Measurements from ENCODE around the gene PTX4.
"Not testable (repeated sequence)": the region's sequence is repeated elsewhere in the genome, so short reads cannot be mapped to it uniquely, and the experiment has no call there.

PTX4 gene

GRCh38 chr16:1470481-1471251 is 18.1 kb downstream of the PTX4 start:
- H3K27ac ChIP-seq (ENCODE audit: low read length), result no peak overlapping the region
- no peak overlapping the region for H3K4me3 ChIP-seq (ENCODE audit: low read depth in 1 of 2, low read length in 2 of 2)
- H3K79me2 ChIP-seq (ENCODE audit: insufficient read depth, low read length), result peaks cover 96% of the 10 kb centered on the region
- ATAC-seq (ENCODE audit: insufficient read depth, low read depth) (no peak), DNase-seq (no peak)
- no peaks in the 10 kb centered on the region for H3K27me3 ChIP-seq (ENCODE audit: insufficient read depth, low read length, poor library complexity)
- H4K20me1 ChIP-seq (ENCODE audit: insufficient read depth, low read length), result peaks cover 51% of the 10 kb centered on the region
- H3K4me1 ChIP-seq (ENCODE audit: insufficient read depth, low read length), result peaks cover 32% of the 10 kb centered on the region
- no peaks in the 10 kb centered on the region for H3K9me3 ChIP-seq (ENCODE audit: insufficient read depth, low read length, severe bottlenecking)
- no peak overlapping the region for H2AFZ ChIP-seq (ENCODE audit: low read depth, low read length)
- no peak overlapping the region for H3K4me2 ChIP-seq (ENCODE audit: insufficient read depth, low read length)
- TF ChIP-seq CTCF (IDR thresholded peaks at IDR 0.05; ENCODE audit: borderline replicate concordance, extremely low read depth, low read length, poor library complexity, severe bottlenecking), result no peak
- TF ChIP-seq EZH2 (IDR thresholded peaks at IDR 0.05; ENCODE audit: borderline replicate concordance, low read depth, low read length, severe bottlenecking), result no peak
- H3K9ac ChIP-seq (ENCODE audit: low read depth, low read length), result no peak overlapping the region
- peaks cover 6% of the 10 kb centered on the region; the same call in 1 of the 2 replicates for H3K36me3 ChIP-seq (ENCODE audit: insufficient read depth, low read length)

- H3K27ac ChIP-seq (ENCODE audit: low read length), result no peak overlapping the region
- peaks cover 56% of the 10 kb centered on the region for H4K20me1 ChIP-seq (ENCODE audit: insufficient read depth, low read length)
- no peak for TF ChIP-seq EZH2 (IDR thresholded peaks at IDR 0.05; ENCODE audit: borderline replicate concordance, low read depth, low read length, severe bottlenecking)
- TF ChIP-seq CTCF (IDR thresholded peaks at IDR 0.05; ENCODE audit: borderline replicate concordance, extremely low read depth, low read length, poor library complexity, severe bottlenecking), result no peak
- no peaks in the 10 kb centered on the region for H3K27me3 ChIP-seq (ENCODE audit: insufficient read depth, low read length, poor library complexity)
- DNase-seq (no peak), ATAC-seq (ENCODE audit: insufficient read depth, low read depth) (no peak)
- no peak overlapping the region for H3K4me3 ChIP-seq (ENCODE audit: low read depth in 1 of 2, low read length in 2 of 2)
- H3K4me1 ChIP-seq (ENCODE audit: insufficient read depth, low read length), result peaks cover 27% of the 10 kb centered on the region
- H3K4me2 ChIP-seq (ENCODE audit: insufficient read depth, low read length), result no peak overlapping the region
- H2AFZ ChIP-seq (ENCODE audit: low read depth, low read length), result no peak overlapping the region
- no peaks in the 10 kb centered on the region for H3K9me3 ChIP-seq (ENCODE audit: insufficient read depth, low read length, severe bottlenecking)
- H3K79me2 ChIP-seq (ENCODE audit: insufficient read depth, low read length), result peaks cover 94% of the 10 kb centered on the region
- H3K36me3 ChIP-seq (ENCODE audit: insufficient read depth, low read length), result peaks cover 13% of the 10 kb centered on the region
- no peak overlapping the region for H3K9ac ChIP-seq (ENCODE audit: low read depth, low read length)
These were observed 19.0 kb downstream of the PTX4 start for GRCh38 chr16:1469693-1470201.

- H4K20me1 ChIP-seq (ENCODE audit: insufficient read depth, low read length), result peaks cover 61% of the 10 kb centered on the region
- H3K9me3 ChIP-seq (ENCODE audit: insufficient read depth, low read length, severe bottlenecking); DNase-seq; H3K4me2 ChIP-seq (ENCODE audit: insufficient read depth, low read length); H3K4me3 ChIP-seq (ENCODE audit: low read depth in 1 of 2, low read length in 2 of 2); H2AFZ ChIP-seq (ENCODE audit: low read depth, low read length); H3K9ac ChIP-seq (ENCODE audit: low read depth, low read length); ATAC-seq (ENCODE audit: insufficient read depth, low read depth); H3K27me3 ChIP-seq (ENCODE audit: insufficient read depth, low read length, poor library complexity); H3K27ac ChIP-seq (ENCODE audit: low read length): not testable (repeated sequence)
- peaks cover 19% of the 10 kb centered on the region for H3K36me3 ChIP-seq (ENCODE audit: insufficient read depth, low read length)
- H3K79me2 ChIP-seq (ENCODE audit: insufficient read depth, low read length), result peaks cover 91% of the 10 kb centered on the region
- peaks cover 25% of the 10 kb centered on the region for H3K4me1 ChIP-seq (ENCODE audit: insufficient read depth, low read length)
These were observed 19.6 kb downstream of the PTX4 start for GRCh38 chr16:1469141-1469540.

- no peak for DNase-seq
- no peaks in the 10 kb centered on the region for H3K9me3 ChIP-seq (ENCODE audit: insufficient read depth, low read length, severe bottlenecking)
- no peak overlapping the region for H3K9ac ChIP-seq (ENCODE audit: low read depth, low read length)
- H3K79me2 ChIP-seq (ENCODE audit: insufficient read depth, low read length), result peaks cover 85% of the 10 kb centered on the region
- H2AFZ ChIP-seq (ENCODE audit: low read depth, low read length), result no peak overlapping the region
- H3K4me2 ChIP-seq (ENCODE audit: insufficient read depth, low read length), result no peak overlapping the region
- no peak for TF ChIP-seq CTCF (IDR thresholded peaks at IDR 0.05; ENCODE audit: borderline replicate concordance, extremely low read depth, low read length, poor library complexity, severe bottlenecking)
- TF ChIP-seq EZH2 (IDR thresholded peaks at IDR 0.05; ENCODE audit: borderline replicate concordance, low read depth, low read length, severe bottlenecking), result no peak
- peaks cover 62% of the 10 kb centered on the region for H4K20me1 ChIP-seq (ENCODE audit: insufficient read depth, low read length)
- no peak overlapping the region for H3K4me3 ChIP-seq (ENCODE audit: low read depth in 1 of 2, low read length in 2 of 2)
- H3K27me3 ChIP-seq (ENCODE audit: insufficient read depth, low read length, poor library complexity), result no peaks in the 10 kb centered on the region
- ATAC-seq (ENCODE audit: insufficient read depth, low read depth), result no peak
- H3K27ac ChIP-seq (ENCODE audit: low read length), result no peak overlapping the region
- H3K4me1 ChIP-seq (ENCODE audit: insufficient read depth, low read length), result peaks cover 18% of the 10 kb centered on the region
- H3K36me3 ChIP-seq (ENCODE audit: insufficient read depth, low read length), result peaks cover 20% of the 10 kb centered on the region
These were observed 20.3 kb downstream of the PTX4 start for GRCh38 chr16:1468426-1468810.

Data from DND-41 (cell line).